Measurements from ENCODE around the gene TPRN. TPM values are rescaled to one million over a fixed set of nuclear protein-coding genes. Genes with fewer than 3 reads are reported as not detected.

Gene TPRN
- total RNA-seq, 1 donor from 2014 or later, result 19.8 TPM

GRCh38 chr9:137191691-137192447 lies 8.7 kb downstream of the TPRN start:
- Mint-ChIP-seq H3K4me1 (ENCODE audit: unreplicated experiment) (peaks cover 30% of the 10 kb centered on the region), H3K9me3 (ENCODE audit: unreplicated experiment) (no peaks in the 10 kb centered on the region), H3K27me3 (ENCODE audit: unreplicated experiment) (no peaks in the 10 kb centered on the region), H3K27ac (ENCODE audit: unreplicated experiment) (no peak overlapping the region), H3K36me3 (ENCODE audit: unreplicated experiment) (peaks cover 10% of the 10 kb centered on the region), H3K4me3 (ENCODE audit: unreplicated experiment) (no peak overlapping the region)
- TF ChIP-seq CTCF (IDR thresholded peaks at IDR 0.05), result no peak
- DNase-seq (ENCODE audit: extremely low spot score, unreplicated experiment), result no peak

GRCh38 chr9:137191245-137191644 lies 9.3 kb downstream of the TPRN start:
- H3K27ac Mint-ChIP-seq (ENCODE audit: unreplicated experiment), result no peak overlapping the region
- DNase-seq (ENCODE audit: extremely low spot score, unreplicated experiment), result no peak
- no peak for TF ChIP-seq CTCF (IDR thresholded peaks at IDR 0.05)
- H3K9me3 Mint-ChIP-seq (ENCODE audit: unreplicated experiment), result no peaks in the 10 kb centered on the region
- peaks cover 10% of the 10 kb centered on the region for H3K36me3 Mint-ChIP-seq (ENCODE audit: unreplicated experiment)
- H3K4me3 Mint-ChIP-seq (ENCODE audit: unreplicated experiment), result peak overlapping the region; percentile 55
- peaks cover 37% of the 10 kb centered on the region for H3K4me1 Mint-ChIP-seq (ENCODE audit: unreplicated experiment)
- H3K27me3 Mint-ChIP-seq (ENCODE audit: unreplicated experiment), result no peaks in the 10 kb centered on the region

GRCh38 chr9:137190315-137190856 lies 10.2 kb downstream of the TPRN start:
- peaks cover 10% of the 10 kb centered on the region for H3K36me3 Mint-ChIP-seq (ENCODE audit: unreplicated experiment)
- DNase-seq (ENCODE audit: extremely low spot score, unreplicated experiment), result no peak
- no peak for TF ChIP-seq CTCF (IDR thresholded peaks at IDR 0.05)
- H3K4me3 Mint-ChIP-seq (ENCODE audit: unreplicated experiment), result peak overlapping the region; percentile 91
- H3K27ac Mint-ChIP-seq (ENCODE audit: unreplicated experiment), result peak overlapping the region; percentile 69
- no peaks in the 10 kb centered on the region for H3K27me3 Mint-ChIP-seq (ENCODE audit: unreplicated experiment)
- no peaks in the 10 kb centered on the region for H3K9me3 Mint-ChIP-seq (ENCODE audit: unreplicated experiment)
- peaks cover 38% of the 10 kb centered on the region for H3K4me1 Mint-ChIP-seq (ENCODE audit: unreplicated experiment)

- Mint-ChIP-seq H3K4me1 (ENCODE audit: unreplicated experiment) (peaks cover 35% of the 10 kb centered on the region), H3K27me3 (ENCODE audit: unreplicated experiment) (no peaks in the 10 kb centered on the region), H3K4me3 (ENCODE audit: unreplicated experiment) (peak overlapping the region; percentile 91), H3K36me3 (ENCODE audit: unreplicated experiment) (peaks cover 10% of the 10 kb centered on the region), H3K27ac (ENCODE audit: unreplicated experiment) (peak overlapping the region; percentile 95), H3K9me3 (ENCODE audit: unreplicated experiment) (no peaks in the 10 kb centered on the region)
- DNase-seq (ENCODE audit: extremely low spot score, unreplicated experiment), result no peak
- TF ChIP-seq CTCF (IDR thresholded peaks at IDR 0.05), result no peak
Measured at GRCh38 chr9:137189297-137190295, 10.9 kb downstream of the TPRN start.

Measured in osteocyte (in vitro differentiated cells).